Measurements from ENCODE around the gene ABCC8.

DNA sequence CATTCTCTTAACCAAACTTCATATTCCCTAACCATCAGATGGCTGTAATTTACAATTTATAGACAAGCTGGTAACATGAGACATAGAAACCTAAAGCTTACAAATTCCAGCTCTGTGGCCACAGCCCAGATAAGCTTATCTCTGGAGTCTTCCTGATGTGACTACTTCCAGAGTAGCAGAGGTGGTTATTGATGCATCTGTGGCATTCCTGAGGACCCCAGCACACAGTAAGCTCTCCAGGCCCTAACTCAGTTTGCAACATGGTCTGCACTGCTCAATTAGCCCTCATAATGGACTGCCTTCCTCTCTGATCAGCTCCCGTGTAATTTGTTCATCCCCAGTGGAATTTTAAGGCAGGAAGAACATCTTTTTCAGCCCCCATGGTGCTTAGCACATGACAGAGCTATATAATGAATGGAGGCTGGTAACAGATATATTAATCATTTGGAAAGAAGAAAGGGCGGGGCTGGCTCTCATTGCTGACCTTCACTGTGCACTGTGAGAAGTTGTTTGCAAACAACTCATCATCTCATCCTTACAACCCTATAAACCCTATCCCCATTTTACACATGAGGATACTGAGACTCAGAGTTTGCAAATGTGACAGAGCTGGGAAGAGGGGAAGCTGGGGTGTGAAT lies 58.1 kb downstream of the ABCC8 start:
- no peak for TF ChIP-seq ZNF331 (CRISPR knock-in tag; IDR thresholded peaks at IDR 0.05; ENCODE audit: low read depth)
- TF ChIP-seq, protein P1, sequence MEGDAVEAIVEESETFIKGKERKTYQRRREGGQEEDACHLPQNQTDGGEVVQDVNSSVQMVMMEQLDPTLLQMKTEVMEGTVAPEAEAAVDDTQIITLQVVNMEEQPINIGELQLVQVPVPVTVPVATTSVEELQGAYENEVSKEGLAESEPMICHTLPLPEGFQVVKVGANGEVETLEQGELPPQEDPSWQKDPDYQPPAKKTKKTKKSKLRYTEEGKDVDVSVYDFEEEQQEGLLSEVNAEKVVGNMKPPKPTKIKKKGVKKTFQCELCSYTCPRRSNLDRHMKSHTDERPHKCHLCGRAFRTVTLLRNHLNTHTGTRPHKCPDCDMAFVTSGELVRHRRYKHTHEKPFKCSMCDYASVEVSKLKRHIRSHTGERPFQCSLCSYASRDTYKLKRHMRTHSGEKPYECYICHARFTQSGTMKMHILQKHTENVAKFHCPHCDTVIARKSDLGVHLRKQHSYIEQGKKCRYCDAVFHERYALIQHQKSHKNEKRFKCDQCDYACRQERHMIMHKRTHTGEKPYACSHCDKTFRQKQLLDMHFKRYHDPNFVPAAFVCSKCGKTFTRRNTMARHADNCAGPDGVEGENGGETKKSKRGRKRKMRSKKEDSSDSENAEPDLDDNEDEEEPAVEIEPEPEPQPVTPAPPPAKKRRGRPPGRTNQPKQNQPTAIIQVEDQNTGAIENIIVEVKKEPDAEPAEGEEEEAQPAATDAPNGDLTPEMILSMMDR (conservative IDR thresholded peaks at IDR 0.05; ENCODE audit: low read depth in 2 of 2) = no peak
- TF ChIP-seq EZH2 (IDR thresholded peaks at IDR 0.05; ENCODE audit: low read depth, unreplicated experiment) = no peak
- TF ChIP-seq EZH2phosphoT487 (IDR thresholded peaks at IDR 0.05; ENCODE audit: unreplicated experiment) = no peak
- TF ChIP-seq POLR2AphosphoS5 (IDR thresholded peaks at IDR 0.05; ENCODE audit: low read depth) = no peak
- TF ChIP-seq, protein P2, sequence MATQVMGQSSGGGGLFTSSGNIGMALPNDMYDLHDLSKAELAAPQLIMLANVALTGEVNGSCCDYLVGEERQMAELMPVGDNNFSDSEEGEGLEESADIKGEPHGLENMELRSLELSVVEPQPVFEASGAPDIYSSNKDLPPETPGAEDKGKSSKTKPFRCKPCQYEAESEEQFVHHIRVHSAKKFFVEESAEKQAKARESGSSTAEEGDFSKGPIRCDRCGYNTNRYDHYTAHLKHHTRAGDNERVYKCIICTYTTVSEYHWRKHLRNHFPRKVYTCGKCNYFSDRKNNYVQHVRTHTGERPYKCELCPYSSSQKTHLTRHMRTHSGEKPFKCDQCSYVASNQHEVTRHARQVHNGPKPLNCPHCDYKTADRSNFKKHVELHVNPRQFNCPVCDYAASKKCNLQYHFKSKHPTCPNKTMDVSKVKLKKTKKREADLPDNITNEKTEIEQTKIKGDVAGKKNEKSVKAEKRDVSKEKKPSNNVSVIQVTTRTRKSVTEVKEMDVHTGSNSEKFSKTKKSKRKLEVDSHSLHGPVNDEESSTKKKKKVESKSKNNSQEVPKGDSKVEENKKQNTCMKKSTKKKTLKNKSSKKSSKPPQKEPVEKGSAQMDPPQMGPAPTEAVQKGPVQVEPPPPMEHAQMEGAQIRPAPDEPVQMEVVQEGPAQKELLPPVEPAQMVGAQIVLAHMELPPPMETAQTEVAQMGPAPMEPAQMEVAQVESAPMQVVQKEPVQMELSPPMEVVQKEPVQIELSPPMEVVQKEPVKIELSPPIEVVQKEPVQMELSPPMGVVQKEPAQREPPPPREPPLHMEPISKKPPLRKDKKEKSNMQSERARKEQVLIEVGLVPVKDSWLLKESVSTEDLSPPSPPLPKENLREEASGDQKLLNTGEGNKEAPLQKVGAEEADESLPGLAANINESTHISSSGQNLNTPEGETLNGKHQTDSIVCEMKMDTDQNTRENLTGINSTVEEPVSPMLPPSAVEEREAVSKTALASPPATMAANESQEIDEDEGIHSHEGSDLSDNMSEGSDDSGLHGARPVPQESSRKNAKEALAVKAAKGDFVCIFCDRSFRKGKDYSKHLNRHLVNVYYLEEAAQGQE (IDR thresholded peaks at IDR 0.05; ENCODE audit: unreplicated experiment) = no peak
- no peak for TF ChIP-seq JUNB (IDR thresholded peaks at IDR 0.05; ENCODE audit: unreplicated experiment)
- TF ChIP-seq CREB1 (CRISPR knock-in tag; IDR thresholded peaks at IDR 0.05; ENCODE audit: low read depth) = no peak
